ENCODE measurements around the gene NDN. TPM values are rescaled to one million over a fixed set of nuclear protein-coding genes. Genes with fewer than 3 reads are reported as not detected.

NDN gene
- total RNA-seq, 3 donors from 2014 or later = 39.2 to 105 (median 41.6) TPM

- no peak overlapping the region for H3K4me3 ChIP-seq
- no peak for TF ChIP-seq POLR2A (IDR thresholded peaks at IDR 0.05)
- no peak for TF ChIP-seq CTCF (IDR thresholded peaks at IDR 0.05)
- no peak for TF ChIP-seq POLR2AphosphoS5 (IDR thresholded peaks at IDR 0.05)
- H3K36me3 ChIP-seq = no peaks in the 10 kb centered on the region
- H3K9me3 ChIP-seq = no peaks in the 10 kb centered on the region
- no peak for DNase-seq (ENCODE audit: low spot score in 2 of 2)
- no peaks in the 10 kb centered on the region for H3K27me3 ChIP-seq
- intact Hi-C loops (cut with DNase I; ENCODE audit: low total_unique reads) = no loop called here
- no peaks in the 10 kb centered on the region for H3K4me1 ChIP-seq
- no peak overlapping the region for H3K27ac ChIP-seq
Observed at GRCh38 chr15:23671481-23671880, 15.6 kb downstream of the NDN start.

- H3K9me3 ChIP-seq = no peaks in the 10 kb centered on the region
- intact Hi-C loops (cut with DNase I; ENCODE audit: low total_unique reads) = no loop called here
- H3K27ac ChIP-seq = no peak overlapping the region
- H3K36me3 ChIP-seq = no peaks in the 10 kb centered on the region
- H3K4me1 ChIP-seq = no peaks in the 10 kb centered on the region
- H3K27me3 ChIP-seq = no peaks in the 10 kb centered on the region
- no peak for TF ChIP-seq POLR2A (IDR thresholded peaks at IDR 0.05)
- no peak for TF ChIP-seq POLR2AphosphoS5 (IDR thresholded peaks at IDR 0.05)
- TF ChIP-seq CTCF (IDR thresholded peaks at IDR 0.05) = no peak
- H3K4me3 ChIP-seq = no peak overlapping the region
- DNase-seq (ENCODE audit: low spot score in 2 of 2) = no peak
Observed at GRCh38 chr15:23670970-23671369, 16.1 kb downstream of the NDN start.

- no peak overlapping the region for H3K27ac ChIP-seq
- intact Hi-C loops (cut with DNase I; ENCODE audit: low total_unique reads) = no loop called here
- no peaks in the 10 kb centered on the region for H3K27me3 ChIP-seq
- no peaks in the 10 kb centered on the region for H3K36me3 ChIP-seq
- DNase-seq (ENCODE audit: low spot score in 2 of 2) = no peak
- no peaks in the 10 kb centered on the region for H3K9me3 ChIP-seq
- no peak for TF ChIP-seq POLR2AphosphoS5 (IDR thresholded peaks at IDR 0.05)
- TF ChIP-seq POLR2A (IDR thresholded peaks at IDR 0.05) = no peak
- TF ChIP-seq CTCF (IDR thresholded peaks at IDR 0.05) = no peak
- no peaks in the 10 kb centered on the region for H3K4me1 ChIP-seq
- no peak overlapping the region for H3K4me3 ChIP-seq
Observed at GRCh38 chr15:23663232-23663631, 23.9 kb downstream of the NDN start.

- no peaks in the 10 kb centered on the region for H3K9me3 ChIP-seq
- intact Hi-C loops (cut with DNase I; ENCODE audit: low total_unique reads) = no loop called here
- H3K27ac ChIP-seq = no peak overlapping the region
- peak in 2 of 3 donors; percentile 39 to 43 for TF ChIP-seq CTCF (IDR thresholded peaks at IDR 0.05)
- TF ChIP-seq POLR2AphosphoS5 (IDR thresholded peaks at IDR 0.05) = no peak
- DNase-seq (ENCODE audit: low spot score in 2 of 2) = no peak
- no peaks in the 10 kb centered on the region for H3K4me1 ChIP-seq
- H3K36me3 ChIP-seq = no peaks in the 10 kb centered on the region
- peaks cover 0 to 36% of the 10 kb centered on the region in 2 donors for H3K27me3 ChIP-seq
- no peak overlapping the region for H3K4me3 ChIP-seq
Observed at GRCh38 chr15:23648920-23649515, 38.1 kb downstream of the NDN start.

- Histone ChIP-seq H3K27me3 (peaks cover 0 to 36% of the 10 kb centered on the region in 2 donors), H3K36me3 (no peaks in the 10 kb centered on the region), H3K9me3 (no peaks in the 10 kb centered on the region), H3K27ac (no peak within 1 kb of the TSS), H3K4me3 (peak within 1 kb of the TSS; percentile 21 to 57 (median 43)), H3K4me1 (no peaks in the 10 kb centered on the region)
- DNase-seq (ENCODE audit: low spot score in 2 of 2) = no peak
- TF ChIP-seq POLR2AphosphoS5 (IDR thresholded peaks at IDR 0.05) (no peak), POLR2A (IDR thresholded peaks at IDR 0.05) (no peak), CTCF (IDR thresholded peaks at IDR 0.05) (no peak)
- intact Hi-C loops (cut with DNase I; ENCODE audit: low total_unique reads) = no loop called here
Observed at GRCh38 chr15:23647421-23648370, 39.4 kb downstream of the NDN start, which contains the start of gene MAGEL2. MAGEL2 (minus strand) TSS chr15:23647867; CDS start chr15:23647742, 125 bp downstream.

Measured in breast epithelium (tissue), 4 donors.